ENCODE measurements around the gene CAPS.

CAPS gene

GRCh38 chr19:5926641-5927440 lies 12.8 kb downstream of the CAPS start:
- Histone ChIP-seq H3K9ac (peak overlapping the region in 4 of 11 experiments; percentile 8 to 35 (median 29); a peak in 3 of 22 replicates), H3K36me3 (peaks cover 99 to 100% (median 100%) of the 10 kb centered on the region in 11 experiments), H3K9me3 (replicated peaks in 1 of 11) (no peaks in the 10 kb centered on the region), H3K4me1 (peaks cover 0 to 12% (median 9%) of the 10 kb centered on the region in 10 experiments; a peak in 7 of 20 replicates), H3K27ac (no peak overlapping the region), H3K4me3 (no peak overlapping the region), H3K4me2 (peak overlapping the region in 2 of 11 experiments; percentile 5 to 6; a peak in 1 of 22 replicates), H4K20me1 (peaks cover 0 to 79% (median 24%) of the 10 kb centered on the region in 11 experiments; a peak in 19 of 22 replicates), H3K27me3 (no peaks in the 10 kb centered on the region)
- no peak for TF ChIP-seq Cebpa-rat (IDR thresholded peaks at IDR 0.05)

DNA sequence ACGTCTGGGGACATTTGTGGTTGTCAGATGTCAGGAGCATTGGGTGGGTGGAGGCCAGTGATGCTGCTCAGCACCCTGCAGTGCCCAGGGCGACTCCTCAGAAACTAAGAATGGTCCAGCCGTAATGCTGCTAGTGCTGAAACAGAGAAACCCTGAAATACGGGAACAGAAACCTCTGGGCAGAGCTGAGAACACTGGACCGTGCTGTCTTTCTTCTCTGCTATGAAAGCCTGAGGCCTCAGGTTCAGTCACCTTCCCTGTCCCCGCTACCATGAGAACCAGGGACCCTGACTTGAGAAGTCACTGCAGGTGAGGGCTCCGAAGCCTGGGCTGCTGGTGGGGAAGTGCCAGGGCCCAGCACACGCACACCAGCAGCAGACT lies 13.4 kb downstream of the CAPS start:
- peak overlapping the region in 1 of 11 experiments; percentile 7; a peak in 2 of 22 replicates for H3K27ac ChIP-seq
- H3K9ac ChIP-seq, result peak overlapping the region in 4 of 11 experiments; percentile 26 to 35 (median 30); a peak in 4 of 22 replicates
- H3K36me3 ChIP-seq, result peaks cover 99 to 100% (median 100%) of the 10 kb centered on the region in 11 experiments
- peaks cover 0 to 12% (median 9%) of the 10 kb centered on the region in 10 experiments; a peak in 7 of 20 replicates for H3K4me1 ChIP-seq
- peak overlapping the region in 2 of 11 experiments; percentile 5 to 6; a peak in 1 of 22 replicates for H3K4me2 ChIP-seq
- TF ChIP-seq Cebpa-rat (IDR thresholded peaks at IDR 0.05), result no peak
- no peak overlapping the region for H3K4me3 ChIP-seq
- H3K27me3 ChIP-seq, result no peaks in the 10 kb centered on the region
- H4K20me1 ChIP-seq, result peaks cover 0 to 79% (median 23%) of the 10 kb centered on the region in 11 experiments; a peak in 18 of 22 replicates
- H3K9me3 ChIP-seq (replicated peaks in 1 of 11), result no peaks in the 10 kb centered on the region

DNA sequence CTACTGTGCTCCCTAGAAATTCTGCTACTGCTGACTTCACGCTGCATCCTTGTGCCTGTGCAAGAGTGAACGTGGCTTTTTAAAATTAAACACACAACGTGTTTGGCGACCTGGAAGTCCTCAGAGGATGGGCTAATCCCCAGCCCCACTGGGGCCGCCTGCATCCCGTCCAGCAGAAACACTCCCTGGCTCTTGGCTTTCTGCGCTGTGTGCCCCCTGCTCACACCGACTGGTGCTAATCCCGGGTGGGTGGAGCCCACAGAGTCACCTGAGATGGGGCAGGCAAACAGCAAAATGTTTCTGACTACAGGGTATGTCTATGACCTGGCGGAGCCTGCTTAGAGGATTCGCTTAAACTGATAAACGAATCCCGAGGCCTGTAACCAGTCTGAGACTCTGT lies 15.1 kb downstream of the CAPS start:
- no peak for TF ChIP-seq Cebpa-rat (IDR thresholded peaks at IDR 0.05)
- Histone ChIP-seq H3K9me3 (replicated peaks in 1 of 11) (no peaks in the 10 kb centered on the region), H3K9ac (peak overlapping the region in 1 of 11 experiments; percentile 12; a peak in 1 of 22 replicates), H3K4me1 (peaks cover 0 to 12% (median 9%) of the 10 kb centered on the region in 10 experiments; a peak in 7 of 20 replicates), H3K27me3 (no peaks in the 10 kb centered on the region), H3K36me3 (peaks cover 100% of the 10 kb centered on the region in 11 experiments), H4K20me1 (peaks cover 7 to 79% (median 40%) of the 10 kb centered on the region in 11 experiments; a peak in 19 of 22 replicates), H3K4me2 (no peak overlapping the region), H3K27ac (no peak overlapping the region), H3K4me3 (no peak overlapping the region)

GRCh38 chr19:5929625-5930024 lies 15.6 kb downstream of the CAPS start:
- peaks cover 97 to 100% (median 100%) of the 10 kb centered on the region in 11 experiments for H3K36me3 ChIP-seq
- H3K9ac ChIP-seq, result peak overlapping the region in 1 of 11 experiments; percentile 33; a peak in 1 of 22 replicates
- no peaks in the 10 kb centered on the region for H3K9me3 ChIP-seq (replicated peaks in 1 of 11)
- no peak overlapping the region for H3K27ac ChIP-seq
- peaks cover 10 to 79% (median 44%) of the 10 kb centered on the region in 11 experiments; a peak in 19 of 22 replicates for H4K20me1 ChIP-seq
- no peak overlapping the region for H3K4me3 ChIP-seq
- H3K4me2 ChIP-seq, result no peak overlapping the region
- H3K27me3 ChIP-seq, result no peaks in the 10 kb centered on the region
- no peak for TF ChIP-seq Cebpa-rat (IDR thresholded peaks at IDR 0.05)
- peaks cover 0 to 14% (median 10%) of the 10 kb centered on the region in 10 experiments; a peak in 8 of 20 replicates for H3K4me1 ChIP-seq

GRCh38 chr19:5931251-5931650 lies 17.2 kb downstream of the CAPS start:
- Histone ChIP-seq H3K9ac (no peak overlapping the region), H3K36me3 (peaks cover 88 to 100% (median 98%) of the 10 kb centered on the region in 11 experiments), H3K4me3 (no peak overlapping the region), H3K4me2 (no peak overlapping the region), H3K27me3 (no peaks in the 10 kb centered on the region), H3K4me1 (peaks cover 0 to 30% (median 25%) of the 10 kb centered on the region in 10 experiments; a peak in 15 of 20 replicates), H3K9me3 (replicated peaks in 1 of 11) (no peaks in the 10 kb centered on the region), H4K20me1 (peaks cover 26 to 84% (median 54%) of the 10 kb centered on the region in 11 experiments; a peak in 20 of 22 replicates), H3K27ac (no peak overlapping the region)
- TF ChIP-seq Cebpa-rat (IDR thresholded peaks at IDR 0.05), result no peak

DNA sequence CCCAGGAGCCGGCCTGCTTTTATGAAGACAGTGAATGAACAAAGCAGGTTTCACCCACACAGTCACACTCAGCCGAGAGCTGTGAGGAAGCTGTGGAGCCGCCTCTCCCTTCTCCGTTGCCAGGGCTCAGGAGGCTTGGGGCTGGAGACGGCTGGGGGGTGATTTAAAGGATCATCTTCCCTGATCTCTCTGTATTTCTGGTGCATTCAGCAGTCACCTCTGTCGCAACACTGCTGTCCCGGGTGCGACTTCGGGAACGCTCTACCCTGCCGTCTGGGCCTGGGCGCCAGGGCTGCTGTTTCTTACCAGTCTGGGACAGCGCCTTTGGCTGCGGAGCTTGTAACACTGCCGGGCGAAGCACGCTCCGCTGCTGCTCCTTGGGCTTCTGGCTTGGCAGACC lies 18.1 kb downstream of the CAPS start:
- Histone ChIP-seq H3K4me3 (no peak overlapping the region), H3K9ac (no peak overlapping the region), H3K9me3 (replicated peaks in 1 of 11) (no peaks in the 10 kb centered on the region), H3K36me3 (peaks cover 83 to 96% (median 94%) of the 10 kb centered on the region in 11 experiments), H3K4me2 (no peak overlapping the region), H3K27ac (no peak overlapping the region), H3K27me3 (no peaks in the 10 kb centered on the region), H3K4me1 (peaks cover 5 to 36% (median 31%) of the 10 kb centered on the region in 10 experiments), H4K20me1 (peaks cover 35 to 85% (median 55%) of the 10 kb centered on the region in 11 experiments; a peak in 21 of 22 replicates)
- 0 out of 22 replicates have a peak, but pooled peaks of 1 of the 11 experiments have one; percentile 13 for TF ChIP-seq Cebpa-rat (IDR thresholded peaks at IDR 0.05)

DNA sequence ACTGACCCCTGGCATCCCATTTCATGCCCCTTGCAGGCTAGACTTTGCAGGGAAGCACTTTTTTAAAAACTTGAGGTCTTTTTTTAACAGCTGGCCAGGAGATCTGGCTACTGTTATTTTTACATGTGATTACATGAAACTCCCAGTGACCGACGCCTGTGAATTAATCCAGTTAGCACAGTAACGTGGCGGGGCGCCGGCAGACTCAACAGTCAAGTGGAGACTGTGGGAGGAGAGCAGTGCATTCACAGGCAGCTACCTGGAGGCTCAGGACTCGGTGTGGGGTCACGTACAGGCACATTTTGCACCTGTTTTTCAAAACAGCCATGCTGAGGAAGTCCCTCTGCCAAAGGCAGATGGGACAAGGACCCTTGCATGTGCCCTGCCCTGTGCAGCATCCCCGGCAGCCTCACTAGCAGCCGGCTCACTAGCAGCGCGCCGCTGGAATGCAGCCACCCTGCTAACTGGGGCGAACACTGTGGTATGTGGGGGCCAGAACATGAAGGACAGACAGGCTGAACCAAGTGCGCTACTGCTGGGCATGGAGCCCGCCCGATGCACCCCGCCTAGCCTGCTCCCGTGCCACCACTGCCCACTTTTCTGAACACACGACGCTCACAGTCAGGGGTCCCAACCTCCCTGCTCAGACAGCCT lies 18.7 kb downstream of the CAPS start:
- Histone ChIP-seq H3K4me3 (no peak overlapping the region), H3K9me3 (replicated peaks in 1 of 11) (no peaks in the 10 kb centered on the region), H3K27me3 (no peaks in the 10 kb centered on the region), H3K4me1 (peaks cover 11 to 36% (median 32%) of the 10 kb centered on the region in 10 experiments), H3K4me2 (no peak overlapping the region), H3K27ac (no peak overlapping the region), H3K36me3 (peaks cover 77 to 93% (median 89%) of the 10 kb centered on the region in 11 experiments), H3K9ac (no peak overlapping the region), H4K20me1 (peaks cover 41 to 85% (median 58%) of the 10 kb centered on the region in 11 experiments; a peak in 21 of 22 replicates)
- TF ChIP-seq Cebpa-rat (IDR thresholded peaks at IDR 0.05), result no peak

DNA sequence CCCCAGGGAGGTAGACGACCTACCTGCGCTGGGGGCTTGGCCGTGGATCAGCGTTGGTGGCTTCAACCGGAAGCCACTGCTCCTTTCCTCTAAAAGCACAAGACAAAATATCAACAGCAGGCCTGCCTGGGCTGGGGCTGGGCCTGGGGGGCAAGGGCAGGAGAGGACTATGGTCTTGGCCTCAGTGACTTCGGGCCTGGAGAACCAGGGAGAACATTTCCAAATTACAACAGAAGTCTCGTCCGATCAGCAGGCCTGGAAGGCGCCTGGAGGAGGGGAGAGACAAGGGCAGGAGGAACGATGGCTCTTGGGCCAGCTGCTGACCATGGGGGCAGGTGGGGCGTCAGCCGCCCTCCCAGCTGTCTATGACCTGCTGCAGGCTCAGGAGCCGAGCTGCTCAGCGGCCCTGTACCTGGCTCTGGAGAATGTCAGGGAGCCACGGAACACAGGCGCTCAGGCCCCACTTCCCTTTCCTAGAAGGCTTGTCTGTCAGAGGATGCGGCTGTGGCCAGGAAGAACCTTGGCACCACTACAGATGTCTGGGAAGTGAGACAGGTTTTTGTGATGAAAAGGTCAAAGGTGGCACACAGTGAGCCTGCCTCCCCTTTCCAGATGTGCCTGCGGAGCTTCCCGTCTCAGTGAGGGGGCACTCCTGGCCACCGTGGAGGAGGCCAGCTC lies 19.5 kb downstream of the CAPS start:
- no peak for TF ChIP-seq Cebpa-rat (IDR thresholded peaks at IDR 0.05)
- H3K27me3 ChIP-seq, result no peaks in the 10 kb centered on the region
- no peaks in the 10 kb centered on the region for H3K9me3 ChIP-seq (replicated peaks in 1 of 11)
- peaks cover 69 to 93% (median 83%) of the 10 kb centered on the region in 11 experiments for H3K36me3 ChIP-seq
- peak overlapping the region in 3 of 11 experiments; percentile 14 to 31 (median 25); a peak in 5 of 22 replicates for H3K9ac ChIP-seq
- H3K27ac ChIP-seq, result no peak overlapping the region
- H4K20me1 ChIP-seq, result peaks cover 47 to 93% (median 65%) of the 10 kb centered on the region in 11 experiments; a peak in 21 of 22 replicates
- no peak overlapping the region for H3K4me3 ChIP-seq
- H3K4me2 ChIP-seq, result no peak overlapping the region
- H3K4me1 ChIP-seq, result peaks cover 15 to 42% (median 40%) of the 10 kb centered on the region in 10 experiments
